GM21529 (cell line): ENCODE results near the gene MRRF.

Experiments used
- ATAC-seq: cut with Tn5 transposase; IDR thresholded peaks from one replicate; pipeline ENCODE4 v1.9.1; 2021; ENCODE audit not compliant: unreplicated experiment

Gene MRRF

DNA sequence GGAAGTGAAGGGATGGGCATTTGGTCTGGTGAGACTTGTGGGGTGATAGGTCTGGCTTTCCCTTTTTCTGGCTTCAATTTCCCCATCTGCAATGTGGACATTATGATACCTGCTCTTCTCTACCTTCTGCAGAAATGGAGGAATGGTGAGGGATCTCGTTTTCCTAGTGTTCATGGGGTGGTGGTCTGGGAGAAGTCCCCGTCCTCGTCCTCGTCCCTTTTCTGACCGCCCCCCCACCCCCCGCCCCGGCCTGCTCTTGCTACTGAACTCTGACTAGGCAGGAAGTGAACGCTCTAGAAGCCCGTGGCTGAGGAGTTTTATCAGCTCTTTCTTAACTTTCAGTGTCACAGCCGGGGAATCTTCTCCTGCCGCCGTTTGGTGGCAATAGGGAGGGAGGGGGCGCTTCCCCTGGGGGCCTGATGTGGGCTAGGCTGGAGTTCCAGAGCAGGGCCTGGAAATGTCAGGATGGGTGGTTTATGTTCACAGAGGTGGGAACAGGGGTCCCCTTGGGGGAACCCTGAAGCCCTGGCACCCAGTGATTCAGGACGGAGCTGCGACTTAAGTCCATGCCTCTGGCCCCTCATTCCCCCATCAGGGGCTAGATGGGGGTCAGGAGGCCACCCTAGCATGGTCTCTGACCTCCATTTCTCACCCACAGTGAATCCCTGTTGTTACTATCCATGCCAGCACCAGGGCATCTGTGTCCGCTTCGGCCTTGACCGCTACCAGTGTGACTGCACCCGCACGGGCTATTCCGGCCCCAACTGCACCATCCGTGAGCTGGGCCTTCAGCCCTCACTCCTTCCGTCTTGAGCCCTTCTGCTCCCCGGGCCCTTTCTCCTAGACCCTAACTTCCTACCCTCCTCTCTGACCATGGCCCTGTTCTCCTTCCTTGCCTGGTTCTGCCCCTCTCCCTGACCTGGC is 112.8 kb downstream of the MRRF start:
- no peak for ATAC-seq

- no peak for ATAC-seq
These were observed 113.6 kb downstream of the MRRF start for GRCh38 chr9:122378236-122378635.

- no peak for ATAC-seq
These were observed 114.7 kb downstream of the MRRF start for GRCh38 chr9:122379340-122379739.

GRCh38 chr9:122380293-122380692 is 115.6 kb downstream of the MRRF start:
- ATAC-seq: no peak
